ENCODE measurements around the gene DDX23. TPM values are rescaled to one million over a fixed set of nuclear protein-coding genes. Genes with fewer than 3 reads are reported as not detected.

DDX23 gene
- polyA plus RNA-seq, 1 donor (not counting 4 experiments of a cell fraction or from before 2014, with no cell fraction given): 57.8 TPM

- peak overlapping the region; percentile 59 for H3K4me2 ChIP-seq (ENCODE audit: control insufficient read depth, extremely low read depth, insufficient read depth, low read depth, low read length)
- no peaks in the 10 kb centered on the region for H4K20me1 ChIP-seq (ENCODE audit: control insufficient read depth, extremely low read depth, insufficient read depth, low read length)
- no peaks in the 10 kb centered on the region for H3K9me3 ChIP-seq (ENCODE audit: control insufficient read depth, low read depth, low read length)
- DNase-seq (ENCODE audit: low read depth, low spot score): no peak
- dilution Hi-C loops (cut with MboI; ENCODE audit: extremely low pct_ligation_motif_present, low sequenced_read_pairs): no loop called here
- H3K9ac ChIP-seq (ENCODE audit: control insufficient read depth, extremely low read depth, insufficient read depth, low read length): no peak overlapping the region
- no peaks in the 10 kb centered on the region for H3K9me1 ChIP-seq (ENCODE audit: control insufficient read depth, extremely low read depth, insufficient read depth, low read length)
- peak overlapping the region; percentile 69 for H2AFZ ChIP-seq (ENCODE audit: control insufficient read depth, low read length)
- TF ChIP-seq CTCF (optimal IDR thresholded peaks at IDR 0.05 in 1 of 3, IDR thresholded peaks at IDR 0.05 in 1 of 3, conservative IDR thresholded peaks at IDR 0.05 in 1 of 3; ENCODE audit: extremely low read depth in 1 of 3, insufficient read depth in 2 of 3, low read length in 3 of 3) (peak; percentile 86 to 94 (median 93)), EZH2 (IDR thresholded peaks at IDR 0.05; ENCODE audit: low read length) (peak; percentile 35)
- peaks cover 4% of the 10 kb centered on the region for H3K4me1 ChIP-seq (ENCODE audit: control insufficient read depth, extremely low read depth, insufficient read depth, low read length)
- FAIRE-seq: no peak
- H3K27ac ChIP-seq (ENCODE audit: control insufficient read depth, insufficient read depth, low read length): no peak overlapping the region
- H3K79me2 ChIP-seq (ENCODE audit: control insufficient read depth, insufficient read depth, low read length): no peaks in the 10 kb centered on the region
- no peaks in the 10 kb centered on the region for H3K36me3 ChIP-seq (ENCODE audit: control insufficient read depth in 2 of 2, extremely low read depth in 1 of 2, insufficient read depth in 2 of 2, low read length in 2 of 2)
- H3K4me3 ChIP-seq (ENCODE audit: control insufficient read depth in 2 of 3, extremely low read depth in 1 of 3, insufficient read depth in 2 of 3, low read depth in 1 of 3, low read length in 3 of 3): no peak overlapping the region
- H3K27me3 ChIP-seq (ENCODE audit: control insufficient read depth, extremely low read depth, insufficient read depth, low read length): peaks cover 7% of the 10 kb centered on the region
Measured at GRCh38 chr12:48890657-48891418, 38.9 kb upstream of the DDX23 start.

GRCh38 chr12:48889679-48890078 is 37.7 kb upstream of the DDX23 start:
- Histone ChIP-seq H4K20me1 (ENCODE audit: control insufficient read depth, extremely low read depth, insufficient read depth, low read length) (no peaks in the 10 kb centered on the region), H3K27me3 (ENCODE audit: control insufficient read depth, extremely low read depth, insufficient read depth, low read length) (peaks cover 7% of the 10 kb centered on the region), H3K27ac (ENCODE audit: control insufficient read depth, insufficient read depth, low read length) (no peak overlapping the region), H3K9me1 (ENCODE audit: control insufficient read depth, extremely low read depth, insufficient read depth, low read length) (no peaks in the 10 kb centered on the region), H3K4me3 (ENCODE audit: control insufficient read depth in 2 of 3, extremely low read depth in 1 of 3, insufficient read depth in 2 of 3, low read depth in 1 of 3, low read length in 3 of 3) (no peak overlapping the region), H3K79me2 (ENCODE audit: control insufficient read depth, insufficient read depth, low read length) (no peaks in the 10 kb centered on the region), H3K9ac (ENCODE audit: control insufficient read depth, extremely low read depth, insufficient read depth, low read length) (no peak overlapping the region), H2AFZ (ENCODE audit: control insufficient read depth, low read length) (no peak overlapping the region), H3K4me1 (ENCODE audit: control insufficient read depth, extremely low read depth, insufficient read depth, low read length) (peaks cover 4% of the 10 kb centered on the region), H3K9me3 (ENCODE audit: control insufficient read depth, low read depth, low read length) (no peaks in the 10 kb centered on the region), H3K36me3 (ENCODE audit: control insufficient read depth in 2 of 2, extremely low read depth in 1 of 2, insufficient read depth in 2 of 2, low read length in 2 of 2) (no peaks in the 10 kb centered on the region), H3K4me2 (ENCODE audit: control insufficient read depth, extremely low read depth, insufficient read depth, low read depth, low read length) (no peak overlapping the region)
- FAIRE-seq (no peak), DNase-seq (ENCODE audit: low read depth, low spot score) (no peak)
- TF ChIP-seq CTCF (optimal IDR thresholded peaks at IDR 0.05 in 1 of 3, IDR thresholded peaks at IDR 0.05 in 1 of 3, conservative IDR thresholded peaks at IDR 0.05 in 1 of 3; ENCODE audit: extremely low read depth in 1 of 3, insufficient read depth in 2 of 3, low read length in 3 of 3) (no peak), EZH2 (IDR thresholded peaks at IDR 0.05; ENCODE audit: low read length) (no peak)
- dilution Hi-C loops (cut with MboI; ENCODE audit: extremely low pct_ligation_motif_present, low sequenced_read_pairs): no loop called here
